Measurements from ENCODE around the gene DKC1.
"Not testable (repeated sequence)": the region's sequence is repeated elsewhere in the genome, so short reads cannot be mapped to it uniquely, and the experiment has no call there.

Gene DKC1

DNA sequence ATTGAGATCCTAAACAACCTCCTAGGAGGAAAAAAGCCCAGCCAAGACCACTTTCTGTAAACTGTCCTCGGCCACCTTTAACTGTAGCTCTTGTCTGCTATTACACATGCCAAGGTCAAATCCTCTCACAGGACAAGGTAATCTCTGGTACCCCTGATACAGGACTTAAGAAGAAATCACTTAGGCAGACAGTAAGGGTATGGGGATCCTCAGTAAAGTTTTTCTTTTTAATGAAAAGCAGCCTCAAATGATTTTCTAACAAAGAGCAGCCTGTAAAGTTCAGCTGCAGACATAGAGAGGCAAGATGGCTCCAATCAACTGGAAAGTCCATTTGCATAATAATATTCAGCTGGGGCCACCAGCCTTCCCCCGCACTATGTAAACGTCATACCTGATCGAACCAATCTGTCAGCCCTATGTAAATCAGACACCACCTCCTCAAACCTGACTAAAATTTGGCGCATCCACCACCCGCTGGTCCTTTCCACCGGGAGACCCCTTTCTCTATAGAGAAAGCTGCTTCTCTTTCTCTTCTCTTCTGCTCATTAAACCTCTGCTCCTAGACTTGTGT is 57.2 kb downstream of the DKC1 start:
- no peak for DNase-seq

DNA sequence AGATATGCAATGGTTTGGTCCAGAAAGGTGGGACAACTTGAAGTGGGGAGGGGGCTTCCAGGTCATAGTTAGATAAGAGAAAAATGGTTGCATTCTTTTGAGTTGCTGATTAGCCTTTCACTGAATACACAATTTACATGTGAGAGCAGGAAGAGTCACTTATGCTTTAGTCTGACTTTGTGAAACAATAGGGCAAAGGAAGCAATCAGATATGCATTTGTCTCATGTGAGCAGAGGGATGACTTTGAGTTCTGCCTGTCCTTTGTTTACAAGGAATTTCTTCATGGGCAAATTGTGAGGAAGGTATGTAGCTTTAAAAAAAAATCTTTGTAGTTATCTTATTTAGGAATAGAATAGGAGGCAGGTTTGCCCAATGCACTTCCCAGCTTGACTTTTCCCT is 58.9 kb downstream of the DKC1 start:
- no peak for DNase-seq

DNA sequence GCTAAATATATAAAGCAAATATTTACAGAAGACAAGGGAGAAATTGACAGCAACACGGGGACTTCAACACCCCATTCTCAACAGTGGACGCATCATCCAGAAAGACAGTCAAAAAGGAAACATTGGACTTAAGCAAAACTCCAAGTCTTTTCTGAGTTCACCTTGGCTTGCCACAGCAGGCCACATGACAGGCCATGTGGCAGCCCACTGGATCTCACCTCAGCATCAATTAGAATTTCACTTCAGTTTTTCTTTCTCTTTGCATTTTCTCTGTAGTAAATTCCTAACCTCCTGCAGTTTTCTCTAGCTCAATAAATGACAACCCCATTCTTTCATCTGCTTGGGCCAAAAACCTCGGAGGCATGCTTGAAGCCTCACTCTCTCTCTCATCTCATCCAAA is 59.4 kb downstream of the DKC1 start:
- no peak for DNase-seq

DNA sequence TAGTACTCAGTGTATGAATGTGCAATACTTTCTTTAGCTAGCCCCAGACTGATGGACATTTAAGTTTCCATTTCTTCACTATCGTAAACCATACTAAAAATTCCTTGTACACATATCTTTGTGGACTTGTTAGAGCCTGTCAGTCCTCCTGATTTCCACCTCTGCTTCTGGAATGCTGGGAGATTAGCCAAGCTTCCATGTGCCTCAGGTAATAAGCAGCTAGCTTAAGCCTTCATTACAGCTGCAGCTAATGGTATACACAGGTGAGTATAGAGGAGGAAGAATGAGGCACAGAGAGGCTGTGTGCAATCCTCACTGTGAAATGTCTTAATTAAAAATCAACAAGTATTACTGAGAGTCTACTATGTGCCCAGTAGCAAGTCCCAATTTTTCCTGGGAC is 62.0 kb downstream of the DKC1 start:
- no peak for DNase-seq

DNA sequence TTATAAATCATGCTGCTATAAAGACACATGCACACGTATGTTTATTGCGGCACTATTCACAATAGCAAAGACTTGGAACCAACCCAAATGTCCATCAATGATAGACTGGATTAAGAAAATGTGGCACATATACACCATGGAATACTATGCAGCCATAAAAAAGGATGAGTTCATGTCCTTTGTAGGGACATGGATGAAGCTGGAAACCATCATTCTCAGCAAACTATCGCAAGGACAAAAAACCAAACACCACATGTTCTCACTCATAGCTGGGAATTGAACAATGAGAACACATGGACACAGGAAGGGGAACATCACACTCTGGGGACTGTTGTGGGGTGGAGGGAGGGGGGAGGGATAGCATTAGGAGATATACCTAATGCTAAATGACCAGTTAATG is 62.9 kb downstream of the DKC1 start:
- DNase-seq, result not testable (repeated sequence)

Measured in C1 segment of cervical spinal cord (tissue), 14 donors.